Measurements from ENCODE around the gene WIPI1. TPM values are rescaled to one million over a fixed set of nuclear protein-coding genes. Genes with fewer than 3 reads are reported as not detected.

The WIPI1 gene
- total RNA-seq, 1 experiment from 2014 or later = 0.43 TPM

DNA sequence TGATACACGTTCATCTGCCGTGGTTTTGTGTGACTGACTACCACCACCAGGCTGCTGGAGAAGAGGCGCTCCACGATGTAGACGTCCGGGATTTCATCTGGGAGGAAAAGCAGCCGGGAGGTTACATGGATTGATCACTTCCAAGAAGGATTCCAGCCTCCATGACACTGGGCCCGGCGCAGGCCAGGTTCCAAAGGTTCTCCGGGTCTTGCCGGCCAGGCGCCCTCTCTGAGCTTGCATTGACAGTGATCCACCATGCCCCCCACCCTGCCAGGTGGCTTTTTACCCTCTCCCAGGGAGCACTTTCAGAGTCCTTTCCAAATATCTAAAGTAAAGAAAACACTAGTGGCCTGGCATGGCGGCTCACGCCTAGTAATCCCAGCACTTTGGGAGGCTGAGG lies 6.5 kb downstream of the WIPI1 start:
- no peaks in the 10 kb centered on the region for H3K36me3 ChIP-seq (ENCODE audit: insufficient read depth, low read length, poor library complexity, severe bottlenecking)
- no peak overlapping the region for H3K4me3 ChIP-seq (ENCODE audit: low read depth, low read length, poor library complexity, severe bottlenecking)
- BruUV-seq (replicated peaks) = no TSS peak
- POLR2A ChIA-PET (ENCODE audit: low non-redundant PET) = no interaction called here
- CTCF ChIA-PET = no interaction called here
- TF ChIP-seq EZH2 (IDR thresholded peaks at IDR 0.05; ENCODE audit: borderline replicate concordance, low read depth, low read length, poor library complexity, severe bottlenecking) = no peak
- TF ChIP-seq, protein P1, sequence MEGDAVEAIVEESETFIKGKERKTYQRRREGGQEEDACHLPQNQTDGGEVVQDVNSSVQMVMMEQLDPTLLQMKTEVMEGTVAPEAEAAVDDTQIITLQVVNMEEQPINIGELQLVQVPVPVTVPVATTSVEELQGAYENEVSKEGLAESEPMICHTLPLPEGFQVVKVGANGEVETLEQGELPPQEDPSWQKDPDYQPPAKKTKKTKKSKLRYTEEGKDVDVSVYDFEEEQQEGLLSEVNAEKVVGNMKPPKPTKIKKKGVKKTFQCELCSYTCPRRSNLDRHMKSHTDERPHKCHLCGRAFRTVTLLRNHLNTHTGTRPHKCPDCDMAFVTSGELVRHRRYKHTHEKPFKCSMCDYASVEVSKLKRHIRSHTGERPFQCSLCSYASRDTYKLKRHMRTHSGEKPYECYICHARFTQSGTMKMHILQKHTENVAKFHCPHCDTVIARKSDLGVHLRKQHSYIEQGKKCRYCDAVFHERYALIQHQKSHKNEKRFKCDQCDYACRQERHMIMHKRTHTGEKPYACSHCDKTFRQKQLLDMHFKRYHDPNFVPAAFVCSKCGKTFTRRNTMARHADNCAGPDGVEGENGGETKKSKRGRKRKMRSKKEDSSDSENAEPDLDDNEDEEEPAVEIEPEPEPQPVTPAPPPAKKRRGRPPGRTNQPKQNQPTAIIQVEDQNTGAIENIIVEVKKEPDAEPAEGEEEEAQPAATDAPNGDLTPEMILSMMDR (conservative IDR thresholded peaks at IDR 0.05; ENCODE audit: low read depth, low read length) = no peak
- intact Hi-C loops (cut with micrococcal nuclease; ENCODE audit: unreplicated experiment) = loop anchor here (10.0 kb wide), 1 partner anchor 56 kb away; no protein-coding TSS in a partner anchor
- no peaks in the 10 kb centered on the region for H3K9me3 ChIP-seq (ENCODE audit: low read depth, low read length, poor library complexity, severe bottlenecking)
- peaks cover 6% of the 10 kb centered on the region for H3K27me3 ChIP-seq (replicated peaks; ENCODE audit: insufficient read depth, low read depth, low read length, poor library complexity)
- DNase-seq (ENCODE audit: low spot score) = no peak
- H3K27ac ChIP-seq (ENCODE audit: low read depth, low read length, poor library complexity, severe bottlenecking) = no peak overlapping the region
- H3K4me1 ChIP-seq (ENCODE audit: insufficient read depth, low read length, poor library complexity, severe bottlenecking) = no peaks in the 10 kb centered on the region

DNA sequence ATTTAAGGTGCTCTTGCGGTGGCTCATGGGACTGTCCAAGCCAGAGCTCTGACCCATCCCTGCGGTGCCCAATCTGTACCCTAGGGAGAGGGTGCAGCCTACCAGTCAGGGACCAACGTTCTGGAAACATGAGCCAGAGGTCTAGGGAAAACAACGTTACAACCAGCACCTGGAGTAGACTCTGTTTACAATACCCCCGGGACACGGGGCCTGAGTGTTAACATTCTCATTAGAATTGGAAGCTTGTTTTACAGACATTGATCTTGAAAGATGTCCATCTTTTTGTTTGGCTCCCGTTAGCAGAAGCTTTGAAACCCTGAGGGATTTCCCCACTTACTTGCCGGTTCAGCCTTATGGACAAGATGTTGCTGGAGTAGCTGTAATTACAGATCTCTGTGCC lies 6.9 kb downstream of the WIPI1 start:
- TF ChIP-seq, protein P1 (conservative IDR thresholded peaks at IDR 0.05; ENCODE audit: low read depth, low read length) = no peak
- TF ChIP-seq EZH2 (IDR thresholded peaks at IDR 0.05; ENCODE audit: borderline replicate concordance, low read depth, low read length, poor library complexity, severe bottlenecking) = no peak
- intact Hi-C loops (cut with micrococcal nuclease; ENCODE audit: unreplicated experiment) = loop anchor here (10.0 kb wide), 1 partner anchor 56 kb away; no protein-coding TSS in a partner anchor
- no peaks in the 10 kb centered on the region for H3K9me3 ChIP-seq (ENCODE audit: low read depth, low read length, poor library complexity, severe bottlenecking)
- H3K27me3 ChIP-seq (replicated peaks; ENCODE audit: insufficient read depth, low read depth, low read length, poor library complexity) = peaks cover 6% of the 10 kb centered on the region
- DNase-seq (ENCODE audit: low spot score) = no peak
- ChIA-PET CTCF (no interaction called here), POLR2A (ENCODE audit: low non-redundant PET) (no interaction called here)
- no TSS peak for BruUV-seq (replicated peaks)
- H3K27ac ChIP-seq (ENCODE audit: low read depth, low read length, poor library complexity, severe bottlenecking) = no peak overlapping the region
- no peaks in the 10 kb centered on the region for H3K4me1 ChIP-seq (ENCODE audit: insufficient read depth, low read length, poor library complexity, severe bottlenecking)
- no peaks in the 10 kb centered on the region for H3K36me3 ChIP-seq (ENCODE audit: insufficient read depth, low read length, poor library complexity, severe bottlenecking)
- H3K4me3 ChIP-seq (ENCODE audit: low read depth, low read length, poor library complexity, severe bottlenecking) = no peak overlapping the region

DNA sequence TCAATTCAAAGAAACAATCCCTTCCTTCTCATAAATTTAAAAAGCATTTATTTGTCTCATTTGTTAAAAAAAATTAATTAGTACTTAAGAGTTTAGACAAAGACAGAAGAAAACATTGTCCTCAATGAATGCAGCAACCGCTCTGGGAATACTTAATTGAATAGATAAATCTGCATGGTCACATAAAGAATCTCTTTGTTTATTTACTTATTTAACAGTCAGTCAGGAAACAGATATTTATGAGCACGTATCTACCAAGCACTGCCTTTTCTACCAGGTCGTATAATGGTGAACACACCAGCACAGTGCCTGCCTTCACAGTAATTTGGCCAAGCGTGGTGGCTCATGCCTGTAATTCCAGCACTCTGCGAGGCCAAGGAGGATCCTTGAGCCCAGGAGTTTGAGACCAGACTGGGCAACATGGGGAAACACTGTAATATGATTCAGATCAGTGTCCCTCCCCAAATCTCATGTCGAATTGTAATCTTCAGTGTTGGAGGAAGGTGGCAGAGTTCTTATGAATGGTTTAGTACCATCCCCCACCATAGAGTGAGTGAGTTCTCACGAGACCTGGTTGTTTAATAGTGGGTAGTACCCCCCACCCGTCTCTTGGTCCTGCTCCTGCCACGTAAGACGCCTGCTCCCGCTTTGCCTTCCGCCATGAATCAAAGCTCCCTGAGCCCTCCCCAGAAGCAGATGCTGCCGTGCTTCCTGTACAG lies 8.1 kb downstream of the WIPI1 start:
- no TSS peak for BruUV-seq (replicated peaks)
- CTCF ChIA-PET = no interaction called here
- intact Hi-C loops (cut with micrococcal nuclease; ENCODE audit: unreplicated experiment) = no loop called here

More for the DNA sequence above, 8.1 kb downstream of the WIPI1 start:
- Histone ChIP-seq H3K27ac (ENCODE audit: low read depth, low read length, poor library complexity, severe bottlenecking) (no peak overlapping the region), H3K27me3 (replicated peaks; ENCODE audit: insufficient read depth, low read depth, low read length, poor library complexity) (no peaks in the 10 kb centered on the region), H3K36me3 (ENCODE audit: insufficient read depth, low read length, poor library complexity, severe bottlenecking) (no peaks in the 10 kb centered on the region), H3K9me3 (ENCODE audit: low read depth, low read length, poor library complexity, severe bottlenecking) (no peaks in the 10 kb centered on the region), H3K4me3 (ENCODE audit: low read depth, low read length, poor library complexity, severe bottlenecking) (no peak overlapping the region), H3K4me1 (ENCODE audit: insufficient read depth, low read length, poor library complexity, severe bottlenecking) (no peaks in the 10 kb centered on the region)
- DNase-seq (ENCODE audit: low spot score) = no peak
- TF ChIP-seq EZH2 (IDR thresholded peaks at IDR 0.05; ENCODE audit: borderline replicate concordance, low read depth, low read length, poor library complexity, severe bottlenecking) = no peak
- TF ChIP-seq, protein P1 (conservative IDR thresholded peaks at IDR 0.05; ENCODE audit: low read depth, low read length) = no peak
- POLR2A ChIA-PET (ENCODE audit: low non-redundant PET) = no interaction called here

Measured in A673 (cell line).